Loucy (cell line): ENCODE results near the gene COLQ.

Experiments
- H2AFZ ChIP-seq: fragments of 200-600 bp; sonication (generic); 2 replicates; pipeline ENCODE4 v1.6.0; 2016; ENCODE audit warnings: antibody characterized with exemption, mild to moderate bottlenecking, low read length, moderate library complexity
- H3F3A ChIP-seq: fragments of 200-600 bp; 2 replicates; pipeline ENCODE4 v1.6.0; 2016; ENCODE audit warnings: antibody characterized with exemption, low read depth, mild to moderate bottlenecking
- H3K27me3 ChIP-seq: fragments of 200-600 bp; sonication (generic); 2 replicates; pipeline ENCODE4 v1.6.1; 2014; ENCODE audit warnings: low read length, mild to moderate bottlenecking; ENCODE audit not compliant: insufficient read depth, poor library complexity, severe bottlenecking
- H3K36me3 ChIP-seq: fragments of 200-600 bp; sonication (generic); 2 replicates; pipeline ENCODE4 v1.6.1; 2016; ENCODE audit warnings: low read length; ENCODE audit not compliant: insufficient read depth
- H3K4me1 ChIP-seq: fragments of 200-600 bp; sonication (generic); 2 replicates; pipeline ENCODE4 v1.5.1; 2014; ENCODE audit warnings: low read length, mild to moderate bottlenecking; ENCODE audit not compliant: insufficient read depth, poor library complexity, severe bottlenecking
- H3K4me2 ChIP-seq: fragments of 200-600 bp; sonication (generic); 2 replicates; pipeline ENCODE4 v1.6.0; 2014; ENCODE audit warnings: antibody characterized with exemption, low read length, low read depth, mild to moderate bottlenecking; ENCODE audit not compliant: poor library complexity, severe bottlenecking
- H3K4me3 ChIP-seq: fragments of 200-600 bp; sonication (generic); 2 replicates; pipeline ENCODE4 v1.5.1; 2014; ENCODE audit warnings: low read length, mild to moderate bottlenecking, mixed read lengths; ENCODE audit not compliant: poor library complexity, severe bottlenecking
- H3K79me2 ChIP-seq: fragments of 200-600 bp; sonication (generic); 2 replicates; pipeline ENCODE4 v1.6.1; 2014; ENCODE audit warnings: low read length; ENCODE audit not compliant: insufficient read depth
- H3K9ac ChIP-seq: fragments of 200-600 bp; sonication (generic); 2 replicates; pipeline ENCODE4 v1.6.0; 2014; ENCODE audit warnings: mild to moderate bottlenecking, low read depth, low read length, moderate library complexity; ENCODE audit not compliant: poor library complexity, severe bottlenecking
- H3K9me2 ChIP-seq: fragments of 200-600 bp; sonication (generic); replicated peaks from 2 replicates; pipeline ENCODE4 v1.6.1; 2016; ENCODE audit warnings: low read depth, low read length, mixed read lengths
- H3K9me3 ChIP-seq: fragments of 200-600 bp; sonication (generic); 2 replicates; pipeline ENCODE4 v1.6.1; 2014; ENCODE audit warnings: mild to moderate bottlenecking, antibody characterized with exemption, low read length, low read depth; ENCODE audit not compliant: insufficient read depth
- H4K20me1 ChIP-seq: fragments of 200-600 bp; sonication (generic); 2 replicates; pipeline ENCODE4 v1.6.0; 2014; ENCODE audit warnings: antibody characterized with exemption, low read length, mild to moderate bottlenecking; ENCODE audit not compliant: insufficient read depth, poor library complexity, severe bottlenecking
- CTCF ChIP-seq: fragments of 200-600 bp; sonication (generic); conservative IDR thresholded peaks from 2 replicates; pipeline ENCODE4 v1.5.1; 2014; ENCODE audit warnings: mild to moderate bottlenecking, antibody characterized with exemption, low read length
- EZH2phosphoT487 ChIP-seq: fragments of 200-600 bp; IDR thresholded peaks from 2 replicates; pipeline ENCODE4 v1.6.1; 2018; ENCODE audit warnings: antibody characterized with exemption, mild to moderate bottlenecking, moderate library complexity, borderline replicate concordance

Gene COLQ

GRCh38 chr3:15471861-15472260 lies 49.6 kb downstream of the COLQ start:
- Histone ChIP-seq H3K4me1 (peaks cover 7% of the 10 kb centered on the region), H3K36me3 (no peaks in the 10 kb centered on the region), H3K27me3 (no peaks in the 10 kb centered on the region), H3F3A (no peaks in the 10 kb centered on the region), H3K9ac (no peak overlapping the region), H3K9me2 (no peaks in the 10 kb centered on the region), H3K79me2 (no peaks in the 10 kb centered on the region), H3K9me3 (no peaks in the 10 kb centered on the region), H3K4me2 (no peak overlapping the region), H4K20me1 (no peaks in the 10 kb centered on the region), H3K4me3 (no peak overlapping the region), H2AFZ (no peak overlapping the region)
- TF ChIP-seq CTCF: no peak
- no peak for TF ChIP-seq EZH2phosphoT487

- Histone ChIP-seq H3K4me3 (no peak overlapping the region), H4K20me1 (no peaks in the 10 kb centered on the region), H3K9ac (no peak overlapping the region), H3K4me2 (no peak overlapping the region), H3K36me3 (no peaks in the 10 kb centered on the region), H3K27me3 (no peaks in the 10 kb centered on the region), H3K4me1 (peaks cover 7% of the 10 kb centered on the region), H2AFZ (no peak overlapping the region), H3F3A (no peaks in the 10 kb centered on the region), H3K9me2 (no peaks in the 10 kb centered on the region), H3K9me3 (no peaks in the 10 kb centered on the region), H3K79me2 (no peaks in the 10 kb centered on the region)
- TF ChIP-seq EZH2phosphoT487 (no peak), CTCF (no peak)
Observed at GRCh38 chr3:15470849-15471248, 50.7 kb downstream of the COLQ start.

- Histone ChIP-seq H3K9ac (no peak overlapping the region), H3K4me2 (no peak overlapping the region), H3K79me2 (no peaks in the 10 kb centered on the region), H3F3A (no peaks in the 10 kb centered on the region), H3K9me3 (no peaks in the 10 kb centered on the region), H3K4me1 (peaks cover 7% of the 10 kb centered on the region), H3K27me3 (no peaks in the 10 kb centered on the region), H3K9me2 (no peaks in the 10 kb centered on the region), H4K20me1 (no peaks in the 10 kb centered on the region), H3K4me3 (no peak overlapping the region), H2AFZ (no peak overlapping the region), H3K36me3 (no peaks in the 10 kb centered on the region)
- TF ChIP-seq EZH2phosphoT487: no peak
- TF ChIP-seq CTCF: peak; percentile 44
Observed at GRCh38 chr3:15470261-15470660, 51.2 kb downstream of the COLQ start.
